Measurements from ENCODE around the gene BICRA. TPM values are rescaled to one million over a fixed set of nuclear protein-coding genes. Genes with fewer than 3 reads are reported as not detected.
"Not testable (repeated sequence)": the region's sequence is repeated elsewhere in the genome, so short reads cannot be mapped to it uniquely, and the experiment has no call there.

BICRA gene
- total and polyA plus RNA-seq, 3 experiments from 2014 or later: 1.6 to 13.9 (median 11.5) TPM

GRCh38 chr19:47723581-47723940 lies 114.6 kb downstream of the BICRA start:
- no peak overlapping the region for H3K4me3 Mint-ChIP-seq
- H3K4me1 ChIP-seq (ENCODE audit: insufficient read depth, low read length): no peaks in the 10 kb centered on the region
- no peak overlapping the region for H3K27ac ChIP-seq (ENCODE audit: low read depth, low read length)
- H3K9me3 ChIP-seq (ENCODE audit: low read length): no peaks in the 10 kb centered on the region
- no peaks in the 10 kb centered on the region for H3K9me3 Mint-ChIP-seq
- no peaks in the 10 kb centered on the region for H3K27me3 ChIP-seq (ENCODE audit: insufficient read depth, low read length, poor library complexity, severe bottlenecking)
- peaks cover 0 to 4% (median 0%) of the 10 kb centered on the region in 3 donors for H3K36me3 Mint-ChIP-seq
- ChIA-PET CTCF (interaction anchor here (1.4 kb wide), 2 partner anchors 16 to 22 kb away, joined by 5 to 7 read pairs; partner anchors contain the start of gene NOP53), POLR2A (no interaction called here)
- no peak for DNase-seq
- no peak overlapping the region for H3K27ac Mint-ChIP-seq
- no peaks in the 10 kb centered on the region for H3K4me1 Mint-ChIP-seq
- no peak overlapping the region for H3K4me3 ChIP-seq (ENCODE audit: low read length)
- H3K36me3 ChIP-seq (ENCODE audit: insufficient read depth, low read length): no peaks in the 10 kb centered on the region
- peaks cover 22 to 35% of the 10 kb centered on the region in 2 donors for H3K27me3 Mint-ChIP-seq

DNA sequence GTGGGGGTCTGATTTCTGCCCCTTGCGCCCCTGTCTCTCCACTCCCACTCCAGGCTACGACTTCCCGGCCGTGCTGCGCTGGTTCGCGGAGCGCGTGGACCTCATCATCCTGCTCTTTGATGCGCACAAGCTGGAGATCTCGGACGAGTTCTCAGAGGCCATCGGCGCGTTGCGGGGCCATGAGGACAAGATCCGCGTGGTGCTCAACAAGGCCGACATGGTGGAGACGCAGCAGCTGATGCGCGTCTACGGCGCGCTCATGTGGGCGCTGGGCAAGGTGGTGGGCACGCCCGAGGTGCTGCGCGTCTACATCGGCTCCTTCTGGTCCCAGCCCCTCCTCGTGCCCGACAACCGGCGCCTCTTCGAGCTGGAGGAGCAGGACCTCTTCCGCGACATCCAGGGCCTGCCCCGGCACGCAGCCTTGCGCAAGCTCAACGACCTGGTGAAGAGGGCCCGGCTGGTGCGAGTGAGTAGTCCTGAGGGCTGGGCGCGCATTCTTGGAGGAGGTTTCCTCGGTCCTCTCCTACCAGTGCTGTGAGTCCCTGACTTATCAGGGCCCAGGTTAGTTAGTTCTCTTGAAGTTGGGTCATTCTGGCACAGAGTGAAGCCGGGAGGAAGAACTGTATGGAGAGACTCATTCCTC lies 116.9 kb downstream of the BICRA start:
- Mint-ChIP-seq H3K36me3 (no peaks in the 10 kb centered on the region), H3K27ac (no peak overlapping the region), H3K4me1 (peaks cover 10 to 16% (median 10%) of the 10 kb centered on the region in 3 donors), H3K4me3 (no peak overlapping the region), H3K27me3 (peaks cover 30 to 48% of the 10 kb centered on the region in 2 donors), H3K9me3 (peaks cover 0 to 2% (median 0%) of the 10 kb centered on the region in 5 donors)
- Histone ChIP-seq H3K9me3 (ENCODE audit: low read length) (no peaks in the 10 kb centered on the region), H3K4me3 (ENCODE audit: low read length) (no peak overlapping the region), H3K36me3 (ENCODE audit: insufficient read depth, low read length) (no peaks in the 10 kb centered on the region), H3K4me1 (ENCODE audit: insufficient read depth, low read length) (peaks cover 11% of the 10 kb centered on the region), H3K27ac (ENCODE audit: low read depth, low read length) (no peak overlapping the region), H3K27me3 (ENCODE audit: insufficient read depth, low read length, poor library complexity, severe bottlenecking) (peaks cover 4% of the 10 kb centered on the region)
- ChIA-PET CTCF (interaction anchor here (0.7 to 2.4 kb wide), 2 partner anchors 13 to 16 kb away, joined by 3 to 8 read pairs; partner anchors contain the start of gene EHD2), POLR2A (no interaction called here)
- no peak for DNase-seq

GRCh38 chr19:47726467-47726866 lies 117.5 kb downstream of the BICRA start:
- peaks cover 34 to 51% of the 10 kb centered on the region in 2 donors for H3K27me3 Mint-ChIP-seq
- no peak overlapping the region for H3K27ac Mint-ChIP-seq
- Histone ChIP-seq H3K4me1 (ENCODE audit: insufficient read depth, low read length) (peaks cover 11% of the 10 kb centered on the region), H3K4me3 (ENCODE audit: low read length) (no peak overlapping the region), H3K9me3 (ENCODE audit: low read length) (no peaks in the 10 kb centered on the region), H3K27ac (ENCODE audit: low read depth, low read length) (no peak overlapping the region), H3K36me3 (ENCODE audit: insufficient read depth, low read length) (no peaks in the 10 kb centered on the region), H3K27me3 (ENCODE audit: insufficient read depth, low read length, poor library complexity, severe bottlenecking) (peaks cover 4% of the 10 kb centered on the region)
- H3K4me1 Mint-ChIP-seq: peaks cover 10 to 16% (median 10%) of the 10 kb centered on the region in 3 donors
- no peak for DNase-seq
- peaks cover 0 to 2% (median 0%) of the 10 kb centered on the region in 5 donors for H3K9me3 Mint-ChIP-seq
- CTCF ChIA-PET: interaction anchor here (2.4 kb wide), 1 partner anchor 14 kb away, joined by 8 read pairs; the partner anchor contains the start of gene EHD2
- H3K4me3 Mint-ChIP-seq: no peak overlapping the region
- no peaks in the 10 kb centered on the region for H3K36me3 Mint-ChIP-seq
- POLR2A ChIA-PET: no interaction called here

DNA sequence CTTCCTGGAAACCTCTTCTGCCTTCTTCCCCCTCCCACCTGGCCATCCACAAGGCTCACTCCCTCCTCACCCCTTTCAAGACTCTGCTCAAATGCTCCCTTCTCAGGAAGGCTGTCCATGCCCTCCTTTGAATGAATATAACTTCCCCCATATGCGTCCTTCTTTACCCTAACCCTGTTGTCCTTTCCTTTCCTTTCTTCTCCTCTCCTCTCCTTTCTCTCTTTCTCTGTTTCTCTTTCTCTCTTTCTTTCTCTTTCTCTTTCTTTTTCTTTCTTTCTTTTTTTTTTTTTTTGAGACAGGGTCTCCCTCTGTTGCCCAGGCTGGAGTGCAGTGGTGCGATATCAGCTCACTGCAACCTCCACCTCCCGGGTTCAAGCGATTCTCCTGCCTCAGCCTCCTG lies 119.4 kb downstream of the BICRA start:
- H3K36me3 Mint-ChIP-seq; H3K27ac Mint-ChIP-seq; H3K27ac ChIP-seq (ENCODE audit: low read depth, low read length); H3K4me3 Mint-ChIP-seq; POLR2A ChIA-PET; H3K9me3 Mint-ChIP-seq; H3K9me3 ChIP-seq (ENCODE audit: low read length); CTCF ChIA-PET; H3K4me3 ChIP-seq (ENCODE audit: low read length); DNase-seq; H3K36me3 ChIP-seq (ENCODE audit: insufficient read depth, low read length); H3K27me3 ChIP-seq (ENCODE audit: insufficient read depth, low read length, poor library complexity, severe bottlenecking): not testable (repeated sequence)
- peaks cover 39 to 48% of the 10 kb centered on the region in 2 donors for H3K27me3 Mint-ChIP-seq
- H3K4me1 ChIP-seq (ENCODE audit: insufficient read depth, low read length): peaks cover 11% of the 10 kb centered on the region
- peaks cover 10 to 16% (median 10%) of the 10 kb centered on the region in 3 donors for H3K4me1 Mint-ChIP-seq

DNA sequence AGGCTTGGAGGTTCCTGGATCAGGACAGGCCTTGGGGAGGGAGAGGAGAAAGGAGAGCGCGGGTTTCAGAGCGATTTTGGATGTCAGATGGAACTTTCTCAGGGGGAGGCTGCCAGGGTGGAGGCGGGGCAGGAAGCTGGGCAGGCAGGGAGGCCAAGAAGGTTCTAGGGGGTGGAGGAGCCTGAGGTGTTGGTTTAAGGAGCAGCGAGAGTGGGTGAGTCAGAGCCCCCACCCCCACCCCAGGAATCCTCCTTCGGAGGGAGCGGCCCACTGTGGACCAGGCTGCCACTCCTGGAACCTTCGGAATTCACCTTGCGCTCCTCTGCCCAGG lies 120.5 kb downstream of the BICRA start:
- Mint-ChIP-seq H3K36me3 (no peaks in the 10 kb centered on the region), H3K27ac (no peak overlapping the region), H3K9me3 (peaks cover 0 to 2% (median 0%) of the 10 kb centered on the region in 5 donors), H3K4me1 (peaks cover 10 to 16% (median 10%) of the 10 kb centered on the region in 3 donors), H3K27me3 (peaks cover 40 to 52% of the 10 kb centered on the region in 2 donors), H3K4me3 (peak overlapping the region in 5 of 7 donors; percentile 7 to 77 (median 46))
- POLR2A ChIA-PET: no interaction called here
- CTCF ChIA-PET: no interaction called here
- Histone ChIP-seq H3K36me3 (ENCODE audit: insufficient read depth, low read length) (no peaks in the 10 kb centered on the region), H3K4me1 (ENCODE audit: insufficient read depth, low read length) (peaks cover 11% of the 10 kb centered on the region), H3K9me3 (ENCODE audit: low read length) (no peaks in the 10 kb centered on the region), H3K27ac (ENCODE audit: low read depth, low read length) (peak overlapping the region; percentile 24), H3K4me3 (ENCODE audit: low read length) (no peak overlapping the region), H3K27me3 (ENCODE audit: insufficient read depth, low read length, poor library complexity, severe bottlenecking) (peaks cover 4% of the 10 kb centered on the region)
- no peak for DNase-seq

DNA sequence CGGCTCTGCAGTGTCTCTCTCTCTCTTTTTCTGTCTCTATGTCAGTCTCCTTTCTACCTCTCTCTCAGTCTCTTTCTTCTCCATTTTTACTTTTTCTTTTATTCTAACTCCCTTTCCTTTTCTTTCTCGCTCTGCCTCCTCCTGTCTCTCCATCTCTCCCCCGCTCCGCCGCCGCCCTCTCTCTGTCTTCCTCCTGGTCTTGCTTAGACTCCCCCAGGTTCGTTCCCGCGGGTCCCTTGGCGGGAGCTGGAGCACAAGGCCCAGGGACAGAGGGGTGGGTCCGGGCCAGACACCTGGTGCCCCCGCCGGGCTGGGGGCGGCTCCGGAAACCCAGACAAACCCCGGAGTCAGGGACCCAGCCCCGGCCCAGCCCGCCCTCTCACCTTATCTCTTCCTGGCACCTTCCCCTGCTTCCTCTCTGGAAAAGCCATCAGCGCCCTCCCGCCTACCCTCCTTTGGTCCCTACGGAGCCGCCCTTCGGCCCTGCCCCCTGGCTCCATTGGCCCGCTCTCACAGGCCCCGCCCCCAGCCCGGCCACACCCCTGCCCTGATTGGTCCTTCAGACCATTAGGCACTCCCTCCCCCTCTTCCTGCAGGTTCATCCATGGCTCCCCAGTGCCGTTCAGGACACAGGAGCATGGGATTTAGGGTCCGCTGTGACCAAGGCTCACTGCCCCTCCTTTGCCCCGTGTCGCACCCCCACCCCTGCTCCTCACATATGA lies 121.0 kb downstream of the BICRA start:
- peaks cover 38 to 50% of the 10 kb centered on the region in 2 donors for H3K27me3 Mint-ChIP-seq
- POLR2A ChIA-PET: no interaction called here

DNA sequence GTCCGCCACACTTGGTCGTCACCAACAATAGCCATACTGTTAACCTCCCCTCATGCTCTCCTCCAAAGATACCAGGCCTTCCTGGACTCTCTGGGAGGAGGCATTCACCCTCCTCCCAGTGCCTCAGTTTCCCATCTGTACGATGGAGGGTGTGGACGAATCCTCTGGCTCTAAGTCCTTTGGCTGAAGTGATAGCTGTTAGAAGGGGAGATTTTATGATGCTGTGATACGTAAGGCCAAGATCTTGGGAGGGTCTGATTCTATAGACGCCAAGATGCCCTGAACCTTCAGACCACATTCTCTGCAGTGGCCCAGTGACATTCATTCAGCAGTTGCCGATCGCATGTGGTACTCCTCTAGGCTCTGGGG lies 121.6 kb downstream of the BICRA start:
- H3K4me1 ChIP-seq (ENCODE audit: insufficient read depth, low read length): peaks cover 11% of the 10 kb centered on the region
- H3K4me3 ChIP-seq (ENCODE audit: low read length): no peak overlapping the region
- H3K27ac ChIP-seq (ENCODE audit: low read depth, low read length): no peak overlapping the region
- Mint-ChIP-seq H3K27ac (peak overlapping the region in 1 of 8 donors; percentile 52), H3K27me3 (peaks cover 36 to 47% of the 10 kb centered on the region in 2 donors), H3K36me3 (no peaks in the 10 kb centered on the region), H3K9me3 (peaks cover 0 to 2% (median 0%) of the 10 kb centered on the region in 5 donors), H3K4me3 (peak overlapping the region in 2 of 7 donors; percentile 0 to 34), H3K4me1 (peaks cover 10 to 16% (median 10%) of the 10 kb centered on the region in 3 donors)
- POLR2A ChIA-PET: no interaction called here
- CTCF ChIA-PET: no interaction called here
- no peaks in the 10 kb centered on the region for H3K36me3 ChIP-seq (ENCODE audit: insufficient read depth, low read length)
- no peaks in the 10 kb centered on the region for H3K9me3 ChIP-seq (ENCODE audit: low read length)
- H3K27me3 ChIP-seq (ENCODE audit: insufficient read depth, low read length, poor library complexity, severe bottlenecking): peaks cover 4% of the 10 kb centered on the region
- DNase-seq: no peak

More for the DNA sequence above, 121.0 kb downstream of the BICRA start:
- H3K4me3 ChIP-seq (ENCODE audit: low read length): no peak overlapping the region
- CTCF ChIA-PET: no interaction called here
- Mint-ChIP-seq H3K27ac (peak overlapping the region in 1 of 8 donors; percentile 52), H3K4me3 (peak overlapping the region in 3 of 7 donors; percentile 26 to 46 (median 34)), H3K36me3 (no peaks in the 10 kb centered on the region), H3K4me1 (peaks cover 10 to 16% (median 10%) of the 10 kb centered on the region in 3 donors), H3K9me3 (peaks cover 0 to 2% (median 0%) of the 10 kb centered on the region in 5 donors)
- no peak for DNase-seq
- H3K4me1 ChIP-seq (ENCODE audit: insufficient read depth, low read length): peaks cover 11% of the 10 kb centered on the region
- H3K36me3 ChIP-seq (ENCODE audit: insufficient read depth, low read length): no peaks in the 10 kb centered on the region
- H3K27ac ChIP-seq (ENCODE audit: low read depth, low read length): peak overlapping the region; percentile 24
- H3K27me3 ChIP-seq (ENCODE audit: insufficient read depth, low read length, poor library complexity, severe bottlenecking): peaks cover 4% of the 10 kb centered on the region
- no peaks in the 10 kb centered on the region for H3K9me3 ChIP-seq (ENCODE audit: low read length)

GRCh38 chr19:47730910-47731309 lies 122.0 kb downstream of the BICRA start:
- H3K4me1 Mint-ChIP-seq: peaks cover 10 to 16% (median 10%) of the 10 kb centered on the region in 3 donors
- peaks cover 4% of the 10 kb centered on the region for H3K27me3 ChIP-seq (ENCODE audit: insufficient read depth, low read length, poor library complexity, severe bottlenecking)
- no peak overlapping the region for H3K4me3 ChIP-seq (ENCODE audit: low read length)
- H3K9me3 Mint-ChIP-seq: peaks cover 0 to 2% (median 0%) of the 10 kb centered on the region in 5 donors
- H3K4me1 ChIP-seq (ENCODE audit: insufficient read depth, low read length): peaks cover 11% of the 10 kb centered on the region
- ChIA-PET POLR2A (no interaction called here), CTCF (no interaction called here)
- H3K36me3 ChIP-seq (ENCODE audit: insufficient read depth, low read length): no peaks in the 10 kb centered on the region
- no peaks in the 10 kb centered on the region for H3K36me3 Mint-ChIP-seq
- no peak overlapping the region for H3K4me3 Mint-ChIP-seq
- H3K27ac ChIP-seq (ENCODE audit: low read depth, low read length): no peak overlapping the region
- H3K27me3 Mint-ChIP-seq: peaks cover 36 to 47% of the 10 kb centered on the region in 2 donors
- H3K9me3 ChIP-seq (ENCODE audit: low read length): no peaks in the 10 kb centered on the region
- no peak overlapping the region for H3K27ac Mint-ChIP-seq
- DNase-seq: no peak
